Measurements from ENCODE around the gene DLK1.

Gene DLK1

DNA sequence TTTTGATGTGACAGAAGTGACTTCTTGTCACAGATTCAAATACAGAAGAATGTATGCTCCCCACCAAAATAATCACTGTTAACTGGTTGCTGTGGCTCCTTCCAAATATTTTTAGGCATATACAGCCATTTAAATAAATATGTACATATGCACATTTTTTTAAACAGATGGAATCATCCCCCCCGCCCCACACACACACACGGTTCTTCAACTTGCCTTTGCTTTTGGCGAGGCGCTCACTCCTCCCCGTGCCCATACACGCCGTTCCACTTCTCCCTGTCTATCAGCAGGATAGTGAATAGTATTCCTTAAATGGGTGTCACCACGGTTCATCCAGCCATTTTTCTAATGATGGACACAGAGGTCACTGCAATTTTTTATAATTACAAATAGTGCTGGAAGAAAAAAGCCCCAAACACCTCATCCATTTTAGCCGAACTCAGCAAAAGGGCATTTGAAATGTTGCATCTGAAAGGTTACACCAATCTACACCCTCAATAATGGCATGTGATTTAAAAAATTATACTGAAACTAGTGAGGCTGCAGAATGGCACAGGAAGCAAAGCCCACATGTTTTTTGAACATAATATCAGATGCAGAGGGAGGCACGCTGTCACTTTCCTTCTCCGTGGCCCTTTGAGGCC is 60.0 kb downstream of the DLK1 start:
- TF ChIP-seq, protein P1, sequence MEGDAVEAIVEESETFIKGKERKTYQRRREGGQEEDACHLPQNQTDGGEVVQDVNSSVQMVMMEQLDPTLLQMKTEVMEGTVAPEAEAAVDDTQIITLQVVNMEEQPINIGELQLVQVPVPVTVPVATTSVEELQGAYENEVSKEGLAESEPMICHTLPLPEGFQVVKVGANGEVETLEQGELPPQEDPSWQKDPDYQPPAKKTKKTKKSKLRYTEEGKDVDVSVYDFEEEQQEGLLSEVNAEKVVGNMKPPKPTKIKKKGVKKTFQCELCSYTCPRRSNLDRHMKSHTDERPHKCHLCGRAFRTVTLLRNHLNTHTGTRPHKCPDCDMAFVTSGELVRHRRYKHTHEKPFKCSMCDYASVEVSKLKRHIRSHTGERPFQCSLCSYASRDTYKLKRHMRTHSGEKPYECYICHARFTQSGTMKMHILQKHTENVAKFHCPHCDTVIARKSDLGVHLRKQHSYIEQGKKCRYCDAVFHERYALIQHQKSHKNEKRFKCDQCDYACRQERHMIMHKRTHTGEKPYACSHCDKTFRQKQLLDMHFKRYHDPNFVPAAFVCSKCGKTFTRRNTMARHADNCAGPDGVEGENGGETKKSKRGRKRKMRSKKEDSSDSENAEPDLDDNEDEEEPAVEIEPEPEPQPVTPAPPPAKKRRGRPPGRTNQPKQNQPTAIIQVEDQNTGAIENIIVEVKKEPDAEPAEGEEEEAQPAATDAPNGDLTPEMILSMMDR (IDR thresholded peaks at IDR 0.05; ENCODE audit: control insufficient read depth, insufficient read depth, low read depth, low read length, missing control alignments) = no peak
- H3K4me3 ChIP-seq (ENCODE audit: control insufficient read depth, low read depth, low read length) = no peak overlapping the region
- no peak for DNase-seq (ENCODE audit: low read depth)

DNA sequence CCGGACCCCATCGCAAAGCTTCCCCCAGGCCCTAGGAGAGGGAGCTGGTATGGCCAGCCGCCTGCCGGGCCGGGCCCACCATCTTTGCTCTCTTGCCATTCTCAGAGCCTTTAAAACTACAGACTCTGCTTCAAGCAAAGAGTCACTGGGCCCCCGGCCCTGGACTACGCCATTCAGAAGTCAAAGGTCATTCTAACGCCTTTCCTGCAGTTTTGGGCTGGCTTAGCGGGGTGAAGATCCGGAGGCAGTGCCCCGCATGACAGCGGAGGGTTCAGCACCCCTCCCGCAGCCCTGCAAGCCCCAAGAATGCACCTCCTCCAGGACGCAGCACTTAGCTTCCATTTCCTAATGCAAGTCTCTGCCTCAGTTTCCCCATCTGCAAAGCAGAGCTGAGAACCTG is 61.0 kb downstream of the DLK1 start:
- no peak for DNase-seq (ENCODE audit: low read depth)
- TF ChIP-seq, protein P1 (IDR thresholded peaks at IDR 0.05; ENCODE audit: control insufficient read depth, insufficient read depth, low read depth, low read length, missing control alignments) = no peak
- H3K4me3 ChIP-seq (ENCODE audit: control insufficient read depth, low read depth, low read length) = no peak overlapping the region
